ENCODE results near the gene ATG7.

DNA sequence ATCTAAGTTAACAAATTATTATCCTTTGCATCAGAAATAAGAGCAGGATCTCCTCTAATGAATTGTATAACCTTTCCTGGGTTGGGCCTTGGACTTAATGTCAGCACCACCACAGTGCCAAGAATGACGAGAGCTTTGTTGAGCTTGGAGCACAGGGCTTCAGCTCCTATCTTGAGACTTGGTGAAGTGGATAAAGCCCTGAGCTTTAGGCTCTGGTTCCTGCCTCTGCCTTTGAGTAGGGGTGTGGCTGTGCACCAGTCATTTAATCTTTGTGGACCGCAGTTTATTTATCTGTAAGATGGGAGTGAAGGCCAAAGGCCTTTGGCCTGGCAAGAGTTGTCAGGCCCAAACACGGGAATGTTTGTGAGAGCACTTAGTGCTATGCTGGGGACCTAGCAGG is 209.4 kb downstream of the ATG7 start:
- TF ChIP-seq, protein P1, sequence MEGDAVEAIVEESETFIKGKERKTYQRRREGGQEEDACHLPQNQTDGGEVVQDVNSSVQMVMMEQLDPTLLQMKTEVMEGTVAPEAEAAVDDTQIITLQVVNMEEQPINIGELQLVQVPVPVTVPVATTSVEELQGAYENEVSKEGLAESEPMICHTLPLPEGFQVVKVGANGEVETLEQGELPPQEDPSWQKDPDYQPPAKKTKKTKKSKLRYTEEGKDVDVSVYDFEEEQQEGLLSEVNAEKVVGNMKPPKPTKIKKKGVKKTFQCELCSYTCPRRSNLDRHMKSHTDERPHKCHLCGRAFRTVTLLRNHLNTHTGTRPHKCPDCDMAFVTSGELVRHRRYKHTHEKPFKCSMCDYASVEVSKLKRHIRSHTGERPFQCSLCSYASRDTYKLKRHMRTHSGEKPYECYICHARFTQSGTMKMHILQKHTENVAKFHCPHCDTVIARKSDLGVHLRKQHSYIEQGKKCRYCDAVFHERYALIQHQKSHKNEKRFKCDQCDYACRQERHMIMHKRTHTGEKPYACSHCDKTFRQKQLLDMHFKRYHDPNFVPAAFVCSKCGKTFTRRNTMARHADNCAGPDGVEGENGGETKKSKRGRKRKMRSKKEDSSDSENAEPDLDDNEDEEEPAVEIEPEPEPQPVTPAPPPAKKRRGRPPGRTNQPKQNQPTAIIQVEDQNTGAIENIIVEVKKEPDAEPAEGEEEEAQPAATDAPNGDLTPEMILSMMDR (IDR thresholded peaks at IDR 0.05; ENCODE audit: poor library complexity): no peak
- no peak for TF ChIP-seq EZH2 (IDR thresholded peaks at IDR 0.05; ENCODE audit: borderline replicate concordance)
- no peak for TF ChIP-seq EZH2phosphoT487 (IDR thresholded peaks at IDR 0.05; ENCODE audit: low read depth, severe bottlenecking, unreplicated experiment)

Measured in hepatocyte (in vitro differentiated cells).